Liver (tissue), 3 donors: ENCODE measurements around the gene SSX7.

Experiments
- CTCF ChIP-seq: fragments of 150-350 bp; IDR thresholded peaks from 2 replicates; pipeline ENCODE4 v1.5.1; 2017; ENCODE audit warnings: improper control_type of control experiment, low read depth, low read length; ENCODE audit not compliant: missing input control
- EGR1 ChIP-seq, 2 donors: IDR thresholded peaks; 2 replicates each; pipeline ENCODE4 v1.6.1; 2016 to 2018; ENCODE audit warnings: antibody characterized with exemption in 2 of 2, low read depth in 2 of 2
- FOXA1 ChIP-seq: IDR thresholded peaks from 2 replicates; pipeline ENCODE4 v1.6.1; 2016; ENCODE audit warnings: antibody characterized with exemption
- GABPA ChIP-seq, 2 donors: IDR thresholded peaks in 1 of 2; conservative IDR thresholded peaks in 1 of 2; 2 replicates each; pipeline ENCODE4 v1.6.1; 2016; ENCODE audit warnings: antibody characterized with exemption in 2 of 2, mild to moderate bottlenecking in 1 of 2, moderate library complexity in 1 of 2
- SP1 ChIP-seq: IDR thresholded peaks from 2 replicates; pipeline ENCODE4 v1.6.1; 2018; ENCODE audit warnings: antibody characterized with exemption, mild to moderate bottlenecking
- TAF1 ChIP-seq: conservative IDR thresholded peaks from 2 replicates; pipeline ENCODE4 v1.6.1; 2016; ENCODE audit warnings: antibody characterized with exemption, mild to moderate bottlenecking
- ZBTB33 ChIP-seq: IDR thresholded peaks from 2 replicates; pipeline ENCODE4 v1.6.1; 2016; ENCODE audit warnings: antibody characterized with exemption
- TF ChIP-seq, protein P1 (sequence below): IDR thresholded peaks from 2 replicates; pipeline ENCODE4 v1.6.1; 2016; ENCODE audit warnings: antibody characterized with exemption
- TF ChIP-seq, protein P2 (sequence below): IDR thresholded peaks from 2 replicates; pipeline ENCODE4 v1.6.1; 2016; ENCODE audit warnings: antibody characterized with exemption, mild to moderate bottlenecking
- donor health status: healthy.
- donor health status: healthy.

- no peak for TF ChIP-seq CTCF
- TF ChIP-seq EGR1 (IDR thresholded peaks at IDR 0.05; ENCODE audit: low read depth in 2 of 2), result no peak
- TF ChIP-seq ZBTB33, result no peak
- TF ChIP-seq FOXA1, result no peak
- TF ChIP-seq TAF1, result no peak
- no peak for TF ChIP-seq SP1
- TF ChIP-seq, protein P1, sequence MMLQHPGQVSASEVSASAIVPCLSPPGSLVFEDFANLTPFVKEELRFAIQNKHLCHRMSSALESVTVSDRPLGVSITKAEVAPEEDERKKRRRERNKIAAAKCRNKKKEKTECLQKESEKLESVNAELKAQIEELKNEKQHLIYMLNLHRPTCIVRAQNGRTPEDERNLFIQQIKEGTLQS, result no peak
- TF ChIP-seq, protein P2, sequence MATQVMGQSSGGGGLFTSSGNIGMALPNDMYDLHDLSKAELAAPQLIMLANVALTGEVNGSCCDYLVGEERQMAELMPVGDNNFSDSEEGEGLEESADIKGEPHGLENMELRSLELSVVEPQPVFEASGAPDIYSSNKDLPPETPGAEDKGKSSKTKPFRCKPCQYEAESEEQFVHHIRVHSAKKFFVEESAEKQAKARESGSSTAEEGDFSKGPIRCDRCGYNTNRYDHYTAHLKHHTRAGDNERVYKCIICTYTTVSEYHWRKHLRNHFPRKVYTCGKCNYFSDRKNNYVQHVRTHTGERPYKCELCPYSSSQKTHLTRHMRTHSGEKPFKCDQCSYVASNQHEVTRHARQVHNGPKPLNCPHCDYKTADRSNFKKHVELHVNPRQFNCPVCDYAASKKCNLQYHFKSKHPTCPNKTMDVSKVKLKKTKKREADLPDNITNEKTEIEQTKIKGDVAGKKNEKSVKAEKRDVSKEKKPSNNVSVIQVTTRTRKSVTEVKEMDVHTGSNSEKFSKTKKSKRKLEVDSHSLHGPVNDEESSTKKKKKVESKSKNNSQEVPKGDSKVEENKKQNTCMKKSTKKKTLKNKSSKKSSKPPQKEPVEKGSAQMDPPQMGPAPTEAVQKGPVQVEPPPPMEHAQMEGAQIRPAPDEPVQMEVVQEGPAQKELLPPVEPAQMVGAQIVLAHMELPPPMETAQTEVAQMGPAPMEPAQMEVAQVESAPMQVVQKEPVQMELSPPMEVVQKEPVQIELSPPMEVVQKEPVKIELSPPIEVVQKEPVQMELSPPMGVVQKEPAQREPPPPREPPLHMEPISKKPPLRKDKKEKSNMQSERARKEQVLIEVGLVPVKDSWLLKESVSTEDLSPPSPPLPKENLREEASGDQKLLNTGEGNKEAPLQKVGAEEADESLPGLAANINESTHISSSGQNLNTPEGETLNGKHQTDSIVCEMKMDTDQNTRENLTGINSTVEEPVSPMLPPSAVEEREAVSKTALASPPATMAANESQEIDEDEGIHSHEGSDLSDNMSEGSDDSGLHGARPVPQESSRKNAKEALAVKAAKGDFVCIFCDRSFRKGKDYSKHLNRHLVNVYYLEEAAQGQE, result no peak
- no peak for TF ChIP-seq GABPA (IDR thresholded peaks at IDR 0.05 in 1 of 2, conservative IDR thresholded peaks at IDR 0.05 in 1 of 2)
Observed at GRCh38 chrX:52608961-52609360, 45.7 kb downstream of the SSX7 start.
